Measurements from ENCODE around the gene SIM2.

The SIM2 gene

DNA sequence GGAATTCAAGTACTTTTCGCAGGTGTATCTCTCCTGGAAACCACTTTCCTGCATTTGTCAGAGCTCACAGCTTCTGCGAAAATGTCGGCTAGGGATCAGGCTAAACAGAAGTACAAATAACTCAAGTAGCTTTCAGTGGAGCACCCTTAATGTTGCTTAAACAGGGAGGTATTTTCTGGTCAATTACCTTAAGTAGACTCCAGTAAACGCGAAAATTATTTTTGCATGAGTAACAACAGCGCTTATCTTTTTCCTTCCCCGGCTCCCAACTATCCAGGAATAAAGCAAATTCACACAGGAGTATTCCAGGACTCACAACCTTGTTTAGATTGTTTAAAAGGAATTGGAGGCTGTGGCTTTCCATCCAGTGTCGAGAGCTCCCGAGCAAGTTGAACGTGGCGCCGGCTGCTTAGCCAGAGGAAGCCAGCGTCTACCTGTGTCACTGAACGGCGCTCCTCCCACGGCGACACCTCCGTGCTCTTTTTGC lies 7.3 kb upstream of the SIM2 start:
- TF ChIP-seq FOXP2 (optimal IDR thresholded peaks at IDR 0.05; ENCODE audit: borderline replicate concordance, extremely low read depth, extremely low read length, insufficient read depth) (no peak), POLR2AphosphoS5 (IDR thresholded peaks at IDR 0.05; ENCODE audit: low read depth, low read length) (no peak), TAF1 (IDR thresholded peaks at IDR 0.05; ENCODE audit: borderline replicate concordance, insufficient read depth, low read length) (no peak), SIN3A (IDR thresholded peaks at IDR 0.05; ENCODE audit: borderline replicate concordance, insufficient read depth, low read length) (no peak)
- TF ChIP-seq, protein P1, sequence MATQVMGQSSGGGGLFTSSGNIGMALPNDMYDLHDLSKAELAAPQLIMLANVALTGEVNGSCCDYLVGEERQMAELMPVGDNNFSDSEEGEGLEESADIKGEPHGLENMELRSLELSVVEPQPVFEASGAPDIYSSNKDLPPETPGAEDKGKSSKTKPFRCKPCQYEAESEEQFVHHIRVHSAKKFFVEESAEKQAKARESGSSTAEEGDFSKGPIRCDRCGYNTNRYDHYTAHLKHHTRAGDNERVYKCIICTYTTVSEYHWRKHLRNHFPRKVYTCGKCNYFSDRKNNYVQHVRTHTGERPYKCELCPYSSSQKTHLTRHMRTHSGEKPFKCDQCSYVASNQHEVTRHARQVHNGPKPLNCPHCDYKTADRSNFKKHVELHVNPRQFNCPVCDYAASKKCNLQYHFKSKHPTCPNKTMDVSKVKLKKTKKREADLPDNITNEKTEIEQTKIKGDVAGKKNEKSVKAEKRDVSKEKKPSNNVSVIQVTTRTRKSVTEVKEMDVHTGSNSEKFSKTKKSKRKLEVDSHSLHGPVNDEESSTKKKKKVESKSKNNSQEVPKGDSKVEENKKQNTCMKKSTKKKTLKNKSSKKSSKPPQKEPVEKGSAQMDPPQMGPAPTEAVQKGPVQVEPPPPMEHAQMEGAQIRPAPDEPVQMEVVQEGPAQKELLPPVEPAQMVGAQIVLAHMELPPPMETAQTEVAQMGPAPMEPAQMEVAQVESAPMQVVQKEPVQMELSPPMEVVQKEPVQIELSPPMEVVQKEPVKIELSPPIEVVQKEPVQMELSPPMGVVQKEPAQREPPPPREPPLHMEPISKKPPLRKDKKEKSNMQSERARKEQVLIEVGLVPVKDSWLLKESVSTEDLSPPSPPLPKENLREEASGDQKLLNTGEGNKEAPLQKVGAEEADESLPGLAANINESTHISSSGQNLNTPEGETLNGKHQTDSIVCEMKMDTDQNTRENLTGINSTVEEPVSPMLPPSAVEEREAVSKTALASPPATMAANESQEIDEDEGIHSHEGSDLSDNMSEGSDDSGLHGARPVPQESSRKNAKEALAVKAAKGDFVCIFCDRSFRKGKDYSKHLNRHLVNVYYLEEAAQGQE (IDR thresholded peaks at IDR 0.05; ENCODE audit: insufficient read depth in 1 of 2, low read depth in 2 of 2, low read length in 2 of 2): no peak

DNA sequence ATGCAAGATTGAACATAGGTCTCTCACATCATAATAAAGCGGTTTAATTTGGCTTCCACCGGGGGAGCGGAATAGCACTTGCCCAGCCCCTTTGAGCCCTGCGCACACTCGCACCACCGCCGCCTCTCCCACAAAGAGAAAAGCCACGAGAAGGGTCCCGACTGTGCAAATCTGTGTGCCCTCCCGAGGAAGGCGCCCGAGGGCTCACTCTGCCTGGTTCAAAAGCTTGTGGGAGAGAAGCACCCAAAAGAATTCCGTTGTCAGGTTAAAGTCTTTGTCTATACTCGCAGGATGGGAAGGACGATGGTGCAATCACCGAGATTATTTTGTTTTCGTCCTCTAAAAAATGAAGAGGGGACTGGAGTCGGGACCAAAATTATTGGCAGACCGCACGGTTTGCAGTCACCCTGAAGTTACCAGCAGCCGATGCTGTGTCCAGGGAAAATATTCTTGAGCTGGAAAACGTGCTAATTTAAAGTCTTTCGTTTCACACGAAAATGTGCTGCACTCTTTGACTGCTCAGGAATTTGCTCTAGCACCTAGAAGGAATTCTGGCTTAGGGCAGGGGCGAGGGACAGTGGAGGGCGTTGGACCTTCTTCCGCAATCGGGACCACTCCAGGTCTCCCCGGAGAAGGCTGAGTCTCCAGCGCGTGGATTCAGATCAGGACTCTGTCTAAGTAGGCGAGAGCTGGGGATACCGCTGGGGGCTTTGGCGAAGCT lies 6.6 kb upstream of the SIM2 start:
- TF ChIP-seq TAF1 (IDR thresholded peaks at IDR 0.05; ENCODE audit: borderline replicate concordance, insufficient read depth, low read length) (no peak), SIN3A (IDR thresholded peaks at IDR 0.05; ENCODE audit: borderline replicate concordance, insufficient read depth, low read length) (no peak), FOXP2 (optimal IDR thresholded peaks at IDR 0.05; ENCODE audit: borderline replicate concordance, extremely low read depth, extremely low read length, insufficient read depth) (no peak), POLR2AphosphoS5 (IDR thresholded peaks at IDR 0.05; ENCODE audit: low read depth, low read length) (no peak)
- TF ChIP-seq, protein P1 (IDR thresholded peaks at IDR 0.05; ENCODE audit: insufficient read depth in 1 of 2, low read depth in 2 of 2, low read length in 2 of 2): no peak

DNA sequence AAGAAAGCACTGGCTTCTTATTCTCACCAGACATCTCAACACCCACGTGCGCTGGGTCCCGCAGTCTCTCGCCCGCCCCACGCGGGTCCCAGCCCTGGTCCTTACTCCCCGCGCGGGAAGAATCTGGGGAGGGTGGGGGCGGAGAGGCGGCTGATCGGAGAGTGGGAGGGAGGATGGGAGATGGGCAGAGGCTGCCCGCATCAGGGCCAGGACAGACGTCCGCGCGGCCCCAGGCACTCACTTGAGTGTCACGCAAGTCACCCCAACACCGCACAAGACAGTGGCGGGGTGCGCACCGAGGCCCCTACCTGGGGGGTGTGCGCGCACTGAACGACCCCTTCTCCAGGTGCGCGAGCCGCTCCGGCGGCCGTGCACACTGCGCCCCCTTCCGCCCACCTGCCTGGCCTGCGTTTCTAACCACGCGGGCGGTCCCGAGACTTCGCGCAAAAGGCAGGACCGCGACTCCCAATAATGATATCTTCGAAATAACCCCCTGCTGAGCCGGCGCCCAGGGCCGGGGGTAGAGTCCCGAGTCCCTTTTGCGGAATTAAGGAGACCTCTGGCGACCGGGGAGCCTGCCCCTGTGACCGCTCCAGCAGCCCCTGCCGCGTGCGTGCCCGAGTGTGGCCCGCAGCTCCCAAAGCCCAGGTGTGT lies 6.0 kb upstream of the SIM2 start:
- no peak for TF ChIP-seq FOXP2 (optimal IDR thresholded peaks at IDR 0.05; ENCODE audit: borderline replicate concordance, extremely low read depth, extremely low read length, insufficient read depth)
- TF ChIP-seq, protein P1 (IDR thresholded peaks at IDR 0.05; ENCODE audit: insufficient read depth in 1 of 2, low read depth in 2 of 2, low read length in 2 of 2): no peak
- TF ChIP-seq POLR2AphosphoS5 (IDR thresholded peaks at IDR 0.05; ENCODE audit: low read depth, low read length): no peak
- TF ChIP-seq TAF1 (IDR thresholded peaks at IDR 0.05; ENCODE audit: borderline replicate concordance, insufficient read depth, low read length): no peak
- no peak for TF ChIP-seq SIN3A (IDR thresholded peaks at IDR 0.05; ENCODE audit: borderline replicate concordance, insufficient read depth, low read length)

GRCh38 chr21:36693489-36694030 lies 5.4 kb upstream of the SIM2 start:
- TF ChIP-seq TAF1 (IDR thresholded peaks at IDR 0.05; ENCODE audit: borderline replicate concordance, insufficient read depth, low read length) (no peak), SIN3A (IDR thresholded peaks at IDR 0.05; ENCODE audit: borderline replicate concordance, insufficient read depth, low read length) (no peak), POLR2AphosphoS5 (IDR thresholded peaks at IDR 0.05; ENCODE audit: low read depth, low read length) (no peak), FOXP2 (optimal IDR thresholded peaks at IDR 0.05; ENCODE audit: borderline replicate concordance, extremely low read depth, extremely low read length, insufficient read depth) (no peak)
- TF ChIP-seq, protein P1 (IDR thresholded peaks at IDR 0.05; ENCODE audit: insufficient read depth in 1 of 2, low read depth in 2 of 2, low read length in 2 of 2): no peak

Data from PFSK-1 (cell line).